ENCODE data around the gene PPP1CB.

DNA sequence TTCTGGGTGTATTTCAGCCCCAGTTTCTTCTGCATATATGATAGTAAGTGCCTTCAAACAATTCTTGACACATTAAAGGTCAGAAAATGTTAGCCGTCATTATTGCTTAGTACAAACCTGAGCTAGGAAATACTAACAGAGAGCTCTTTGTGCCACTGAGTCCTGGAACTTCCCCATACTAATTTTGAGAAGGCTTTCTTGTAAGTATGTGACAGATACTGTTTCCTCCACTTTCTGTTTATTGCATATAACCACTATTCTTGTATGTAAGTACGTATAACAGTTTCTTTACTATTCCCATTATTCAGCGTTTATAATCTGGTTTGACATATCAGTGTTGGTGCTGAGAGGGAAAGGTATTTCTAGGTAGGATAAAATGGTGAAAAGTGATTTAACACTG lies 9.8 kb downstream of the PPP1CB start:
- no peak for TF ChIP-seq CTCF (IDR thresholded peaks at IDR 0.05; ENCODE audit: low read depth, low read length, poor library complexity, severe bottlenecking)
- TF ChIP-seq EZH2phosphoT487 (IDR thresholded peaks at IDR 0.05; ENCODE audit: borderline replicate concordance, low read length), result no peak

Data from DOHH2 (cell line).